PFSK-1 (cell line): Measurements from ENCODE around the gene ELAVL1.

Experiments used
- FOXP2 ChIP-seq: optimal IDR thresholded peaks from 2 replicates; pipeline ENCODE3; 2011; ENCODE audit warnings: borderline replicate concordance, control low read depth, inconsistent platforms; ENCODE audit not compliant: insufficient read depth; ENCODE audit errors: extremely low read length, extremely low read depth
- POLR2AphosphoS5 ChIP-seq: IDR thresholded peaks from 2 replicates; pipeline ENCODE4 v1.6.1; 2012; ENCODE audit warnings: low read depth, mild to moderate bottlenecking, control low read depth, low read length, moderate library complexity
- REST ChIP-seq, 2 experiments: IDR thresholded peaks; 2 replicates each; pipeline versions ENCODE4 v1.6.1 to v1.8.0; 2011 to 2012; ENCODE audit warnings: low read depth in 2 of 2, low read length in 2 of 2, control low read depth in 1 of 2, inconsistent platforms in 1 of 2, mild to moderate bottlenecking in 1 of 2, moderate library complexity in 1 of 2; ENCODE audit not compliant: insufficient read depth in 1 of 2
- SIN3A ChIP-seq: IDR thresholded peaks from 2 replicates; pipeline ENCODE4 v1.6.1; 2012; ENCODE audit warnings: mild to moderate bottlenecking, low read length, moderate library complexity, borderline replicate concordance; ENCODE audit not compliant: insufficient read depth
- TAF1 ChIP-seq: IDR thresholded peaks from 2 replicates; pipeline ENCODE4 v1.6.1; 2012; ENCODE audit warnings: low read length, control low read depth, borderline replicate concordance; ENCODE audit not compliant: insufficient read depth

The ELAVL1 gene

GRCh38 chr19:7910321-7911161 lies 94.9 kb downstream of the ELAVL1 start:
- TF ChIP-seq TAF1, result no peak
- TF ChIP-seq POLR2AphosphoS5, result 0 out of 2 replicates have a peak, but pooled peaks have one; percentile 36
- TF ChIP-seq REST (IDR thresholded peaks at IDR 0.05; ENCODE audit: insufficient read depth in 1 of 2, low read depth in 2 of 2, low read length in 2 of 2), result no peak
- no peak for TF ChIP-seq SIN3A
- no peak for TF ChIP-seq FOXP2

GRCh38 chr19:7909471-7910067 lies 95.9 kb downstream of the ELAVL1 start:
- TF ChIP-seq POLR2AphosphoS5 (no peak), FOXP2 (no peak), SIN3A (no peak), TAF1 (no peak), REST (IDR thresholded peaks at IDR 0.05; ENCODE audit: insufficient read depth in 1 of 2, low read depth in 2 of 2, low read length in 2 of 2) (no peak)

GRCh38 chr19:7908742-7909461 lies 96.5 kb downstream of the ELAVL1 start:
- TF ChIP-seq POLR2AphosphoS5, result no peak
- TF ChIP-seq SIN3A, result no peak
- no peak for TF ChIP-seq REST (IDR thresholded peaks at IDR 0.05; ENCODE audit: insufficient read depth in 1 of 2, low read depth in 2 of 2, low read length in 2 of 2)
- no peak for TF ChIP-seq TAF1
- TF ChIP-seq FOXP2, result no peak
